Thyroid gland (tissue), 4 donors: ENCODE measurements around the gene GABPA.

Experiments
- POLR2A ChIP-seq, 2 donors: fragments of 450-650 bp; IDR thresholded peaks; one replicate each; pipeline ENCODE4 v1.6.1; 2017; ENCODE audit warnings: antibody characterized with exemption in 2 of 2, mild to moderate bottlenecking in 2 of 2, moderate library complexity in 1 of 2
- TF ChIP-seq, protein P1 (sequence below), 6 experiments: fragments of 200-600 bp in 3 of 6; fragments of 450-650 bp in 3 of 6; sonication (generic) in 3 of 6; IDR thresholded peaks; one replicate each; pipeline ENCODE4 v1.5.1; 2016 to 2019; ENCODE audit warnings: antibody characterized with exemption in 6 of 6, mild to moderate bottlenecking in 2 of 6, inconsistent platforms in 1 of 6, moderate library complexity in 1 of 6

DNA sequence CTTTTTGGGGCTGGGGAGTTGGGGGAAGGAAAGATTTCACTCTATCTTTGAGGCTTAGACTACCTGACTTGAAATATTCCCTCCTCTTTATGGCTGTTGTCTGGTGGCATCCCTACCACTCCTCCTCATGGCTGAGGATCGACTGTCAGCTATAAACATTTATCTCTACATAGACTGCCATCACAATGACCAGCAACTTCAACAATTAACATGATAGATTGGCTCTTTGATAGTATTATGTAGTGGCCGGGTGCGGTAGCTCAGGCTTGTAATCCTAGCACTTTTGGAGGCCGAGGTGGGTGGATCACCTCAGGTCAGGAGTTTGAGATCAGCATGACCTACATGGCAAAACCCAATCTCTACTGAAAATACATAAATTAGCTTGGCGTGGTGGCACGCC is 72.4 kb downstream of the GABPA start:
- TF ChIP-seq POLR2A (IDR thresholded peaks at IDR 0.05), result no peak
- TF ChIP-seq, protein P1, sequence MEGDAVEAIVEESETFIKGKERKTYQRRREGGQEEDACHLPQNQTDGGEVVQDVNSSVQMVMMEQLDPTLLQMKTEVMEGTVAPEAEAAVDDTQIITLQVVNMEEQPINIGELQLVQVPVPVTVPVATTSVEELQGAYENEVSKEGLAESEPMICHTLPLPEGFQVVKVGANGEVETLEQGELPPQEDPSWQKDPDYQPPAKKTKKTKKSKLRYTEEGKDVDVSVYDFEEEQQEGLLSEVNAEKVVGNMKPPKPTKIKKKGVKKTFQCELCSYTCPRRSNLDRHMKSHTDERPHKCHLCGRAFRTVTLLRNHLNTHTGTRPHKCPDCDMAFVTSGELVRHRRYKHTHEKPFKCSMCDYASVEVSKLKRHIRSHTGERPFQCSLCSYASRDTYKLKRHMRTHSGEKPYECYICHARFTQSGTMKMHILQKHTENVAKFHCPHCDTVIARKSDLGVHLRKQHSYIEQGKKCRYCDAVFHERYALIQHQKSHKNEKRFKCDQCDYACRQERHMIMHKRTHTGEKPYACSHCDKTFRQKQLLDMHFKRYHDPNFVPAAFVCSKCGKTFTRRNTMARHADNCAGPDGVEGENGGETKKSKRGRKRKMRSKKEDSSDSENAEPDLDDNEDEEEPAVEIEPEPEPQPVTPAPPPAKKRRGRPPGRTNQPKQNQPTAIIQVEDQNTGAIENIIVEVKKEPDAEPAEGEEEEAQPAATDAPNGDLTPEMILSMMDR (IDR thresholded peaks at IDR 0.05), result no peak
